Stimulated activated CD4-positive, alpha-beta T cell treated with anti-CD3 and anti-CD28 coated beads, Interleukin-2, amount 100 ng/mL, for 24 hours (primary cell): ENCODE results near the gene MYADML2.
A peak's percentile ranks its signal among the peaks of the same experiment; 100 is the strongest.

ENCODE experiments used
- DNase-seq, 2 donors: peaks; one replicate each; pipeline ENCODE4 v3.0.0-alpha.2; 2020

MYADML2 gene

GRCh38 chr17:81935709-81936084, 11.3 kb downstream of the MYADML2 start:
- DNase-seq = no peak

- DNase-seq = no peak
Measured at GRCh38 chr17:81934850-81935708, 12.0 kb downstream of the MYADML2 start.

GRCh38 chr17:81934098-81934757, 12.8 kb downstream of the MYADML2 start:
- DNase-seq = no peak

- no peak for DNase-seq
Measured at GRCh38 chr17:81933178-81933699, 13.8 kb downstream of the MYADML2 start.

- no peak for DNase-seq
Measured at GRCh38 chr17:81932333-81932983, 14.6 kb downstream of the MYADML2 start.

- DNase-seq = no peak
Measured at GRCh38 chr17:81931557-81932332, 15.3 kb downstream of the MYADML2 start.

GRCh38 chr17:81931189-81931556, 15.9 kb downstream of the MYADML2 start:
- DNase-seq = no peak

- no peak for DNase-seq
Measured at GRCh38 chr17:81930142-81931125, 16.6 kb downstream of the MYADML2 start.

GRCh38 chr17:81929253-81930141, 17.5 kb downstream of the MYADML2 start:
- DNase-seq = no peak

GRCh38 chr17:81928544-81929252, 18.3 kb downstream of the MYADML2 start:
- DNase-seq = no peak

- peak; percentile 89 to 91 for DNase-seq
Measured at GRCh38 chr17:81927653-81928543, 19.1 kb downstream of the MYADML2 start, which contains the start of gene MAFG. MAFG (minus strand) TSS chr17:81927735; CDS start chr17:81923185, 4,550 bp downstream.

GRCh38 chr17:81927152-81927652, 19.8 kb downstream of the MYADML2 start:
- no peak for DNase-seq

GRCh38 chr17:81926451-81927151, 20.4 kb downstream of the MYADML2 start:
- DNase-seq = peak; percentile 73

GRCh38 chr17:81925860-81926450, 21.1 kb downstream of the MYADML2 start:
- DNase-seq = no peak

- no peak for DNase-seq
Measured at GRCh38 chr17:81924557-81925532, 22.2 kb downstream of the MYADML2 start.
